Osteoblast (primary cell): ENCODE results near the gene STK32C. TPM values are rescaled to one million over a fixed set of nuclear protein-coding genes. Genes with fewer than 3 reads are reported as not detected.

Experiments used
- DNase-seq: peaks from one replicate; pipeline ENCODE4 v3.0.0; 2011; ENCODE audit warnings: low spot score, mixed read lengths; ENCODE audit not compliant: insufficient read length; ENCODE audit errors: missing footprints
- H2AFZ ChIP-seq: 2 replicates; pipeline ENCODE4 v1.6.0; 2011; ENCODE audit warnings: mild to moderate bottlenecking, low read length
- H3K27ac ChIP-seq: 2 replicates; pipeline ENCODE4 v1.5.1; 2011; ENCODE audit warnings: mild to moderate bottlenecking, low read depth, low read length, moderate library complexity
- H3K27me3 ChIP-seq: 2 replicates; pipeline ENCODE4 v1.6.0; 2012; ENCODE audit warnings: mild to moderate bottlenecking, control low read depth, inconsistent platforms, low read length, moderate library complexity; ENCODE audit not compliant: insufficient read depth
- H3K36me3 ChIP-seq: 2 replicates; pipeline ENCODE4 v1.5.1; 2011; ENCODE audit warnings: mild to moderate bottlenecking, low read length, control low read depth, moderate library complexity; ENCODE audit not compliant: insufficient read depth
- H3K4me1 ChIP-seq: 2 replicates; pipeline ENCODE4 v1.5.1; 2011; ENCODE audit warnings: mild to moderate bottlenecking, low read length, control low read depth, moderate library complexity; ENCODE audit not compliant: insufficient read depth
- H3K4me2 ChIP-seq: 2 replicates; pipeline ENCODE4 v1.6.0; 2011; ENCODE audit warnings: mild to moderate bottlenecking, low read length; ENCODE audit not compliant: insufficient read depth
- H3K4me3 ChIP-seq: fragments of 200-600 bp; sonication (generic); 3 replicates; pipeline ENCODE4 v1.5.1; 2012; ENCODE audit warnings: mild to moderate bottlenecking, low read length, inconsistent platforms; ENCODE audit not compliant: insufficient read depth
- H3K79me2 ChIP-seq: 2 replicates; pipeline ENCODE4 v1.6.0; 2012; ENCODE audit warnings: mild to moderate bottlenecking, low read length, control low read depth, inconsistent platforms; ENCODE audit not compliant: insufficient read depth
- H3K9me3 ChIP-seq: 2 replicates; pipeline ENCODE4 v1.5.1; 2011; ENCODE audit warnings: low read depth, low read length, control low read depth
- H4K20me1 ChIP-seq: 2 replicates; pipeline ENCODE4 v1.6.0; 2012; ENCODE audit warnings: mild to moderate bottlenecking, low read length, control low read depth; ENCODE audit not compliant: insufficient read depth
- CTCF ChIP-seq: IDR thresholded peaks from 2 replicates; pipeline ENCODE4 v1.5.1; 2011; ENCODE audit warnings: mild to moderate bottlenecking, low read depth, low read length, moderate library complexity; ENCODE audit errors: extremely low read depth
- total RNA-seq: library from RNA; depleted of rRNA; stranded (reverse); fragments of >200 nt; gene quantifications from 2 replicates; pipeline ENCODE4 v1.2.3, GENCODE V29; 2012

STK32C gene
- total RNA-seq, 1 donor: 14.5 TPM

GRCh38 chr10:132328738-132329137 lies 21.0 kb upstream of the STK32C start:
- peaks cover 70% of the 10 kb centered on the region for H3K79me2 ChIP-seq
- H3K9me3 ChIP-seq: no peaks in the 10 kb centered on the region
- no peak for TF ChIP-seq CTCF
- peak overlapping the region; percentile 94 for H3K4me2 ChIP-seq
- H3K36me3 ChIP-seq: peaks cover 5% of the 10 kb centered on the region
- no peak overlapping the region for H3K27ac ChIP-seq
- DNase-seq: peak; percentile 69
- H3K4me1 ChIP-seq: peaks cover 24% of the 10 kb centered on the region
- no peak overlapping the region for H3K4me3 ChIP-seq
- H2AFZ ChIP-seq: no peak overlapping the region
- H3K27me3 ChIP-seq: no peaks in the 10 kb centered on the region
- peaks cover 7% of the 10 kb centered on the region for H4K20me1 ChIP-seq

GRCh38 chr10:132328106-132328505 lies 20.4 kb upstream of the STK32C start:
- no peak for TF ChIP-seq CTCF
- peaks cover 5% of the 10 kb centered on the region for H3K36me3 ChIP-seq

GRCh38 chr10:132326925-132327324 lies 19.2 kb upstream of the STK32C start:
- no peak overlapping the region for H3K4me2 ChIP-seq
- no peak overlapping the region for H2AFZ ChIP-seq
- no peak for DNase-seq
- H3K27ac ChIP-seq: no peak overlapping the region
- peaks cover 30% of the 10 kb centered on the region for H3K4me1 ChIP-seq
- H3K36me3 ChIP-seq: peaks cover 5% of the 10 kb centered on the region
- H3K79me2 ChIP-seq: peaks cover 59% of the 10 kb centered on the region
- no peaks in the 10 kb centered on the region for H3K9me3 ChIP-seq
- no peaks in the 10 kb centered on the region for H3K27me3 ChIP-seq
- no peak for TF ChIP-seq CTCF
- H4K20me1 ChIP-seq: peaks cover 7% of the 10 kb centered on the region
- H3K4me3 ChIP-seq: no peak overlapping the region

More at GRCh38 chr10:132328106-132328505, 20.4 kb upstream of the STK32C start:
- no peak for DNase-seq
- Histone ChIP-seq H4K20me1 (peaks cover 7% of the 10 kb centered on the region), H3K9me3 (no peaks in the 10 kb centered on the region), H3K27me3 (no peaks in the 10 kb centered on the region), H3K79me2 (peaks cover 70% of the 10 kb centered on the region), H3K4me3 (no peak overlapping the region), H2AFZ (no peak overlapping the region), H3K27ac (no peak overlapping the region), H3K4me1 (peaks cover 27% of the 10 kb centered on the region), H3K4me2 (no peak overlapping the region)

- Histone ChIP-seq H3K4me1 (peaks cover 31% of the 10 kb centered on the region), H3K9me3 (no peaks in the 10 kb centered on the region), H2AFZ (no peak overlapping the region), H4K20me1 (peaks cover 7% of the 10 kb centered on the region), H3K36me3 (peaks cover 5% of the 10 kb centered on the region), H3K27me3 (no peaks in the 10 kb centered on the region), H3K4me2 (no peak overlapping the region), H3K79me2 (peaks cover 56% of the 10 kb centered on the region), H3K4me3 (no peak overlapping the region), H3K27ac (no peak overlapping the region)
- TF ChIP-seq CTCF: no peak
- DNase-seq: no peak
These were observed 18.7 kb upstream of the STK32C start for GRCh38 chr10:132326344-132326889.
